PC-9 (cell line): ENCODE results near the gene PTPRO.

Experiments
- EZH2 ChIP-seq: fragments of 200-600 bp; sonication (generic); IDR thresholded peaks from 2 replicates; pipeline ENCODE4 v1.8.0; 2017; ENCODE audit warnings: antibody characterized with exemption, low read depth
- TF ChIP-seq, protein P1 (sequence below): fragments of 200-600 bp; sonication (generic); conservative IDR thresholded peaks from 2 replicates; pipeline ENCODE4 v1.6.1; 2017; ENCODE audit warnings: mixed run types, antibody characterized with exemption, mild to moderate bottlenecking, moderate library complexity

GRCh38 chr12:15350643-15351042 is 28.3 kb downstream of the PTPRO start:
- TF ChIP-seq, protein P1, sequence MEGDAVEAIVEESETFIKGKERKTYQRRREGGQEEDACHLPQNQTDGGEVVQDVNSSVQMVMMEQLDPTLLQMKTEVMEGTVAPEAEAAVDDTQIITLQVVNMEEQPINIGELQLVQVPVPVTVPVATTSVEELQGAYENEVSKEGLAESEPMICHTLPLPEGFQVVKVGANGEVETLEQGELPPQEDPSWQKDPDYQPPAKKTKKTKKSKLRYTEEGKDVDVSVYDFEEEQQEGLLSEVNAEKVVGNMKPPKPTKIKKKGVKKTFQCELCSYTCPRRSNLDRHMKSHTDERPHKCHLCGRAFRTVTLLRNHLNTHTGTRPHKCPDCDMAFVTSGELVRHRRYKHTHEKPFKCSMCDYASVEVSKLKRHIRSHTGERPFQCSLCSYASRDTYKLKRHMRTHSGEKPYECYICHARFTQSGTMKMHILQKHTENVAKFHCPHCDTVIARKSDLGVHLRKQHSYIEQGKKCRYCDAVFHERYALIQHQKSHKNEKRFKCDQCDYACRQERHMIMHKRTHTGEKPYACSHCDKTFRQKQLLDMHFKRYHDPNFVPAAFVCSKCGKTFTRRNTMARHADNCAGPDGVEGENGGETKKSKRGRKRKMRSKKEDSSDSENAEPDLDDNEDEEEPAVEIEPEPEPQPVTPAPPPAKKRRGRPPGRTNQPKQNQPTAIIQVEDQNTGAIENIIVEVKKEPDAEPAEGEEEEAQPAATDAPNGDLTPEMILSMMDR: no peak
- TF ChIP-seq EZH2: no peak
